Measurements from ENCODE around the gene PHF12. TPM values are rescaled to one million over a fixed set of nuclear protein-coding genes. Genes with fewer than 3 reads are reported as not detected.
"Not testable (repeated sequence)": the region's sequence is repeated elsewhere in the genome, so short reads cannot be mapped to it uniquely, and the experiment has no call there.

The PHF12 gene
- total RNA-seq, 6 experiments from 2014 or later: 26.4 to 33.6 (median 29.8) TPM

- Mint-ChIP-seq H3K9me3 (no peaks in the 10 kb centered on the region), H3K27me3 (ENCODE audit: insufficient read depth) (peaks cover 5% of the 10 kb centered on the region), H3K36me3 (ENCODE audit: low read depth) (no peaks in the 10 kb centered on the region), H3K4me1 (ENCODE audit: low read depth) (peaks cover 35% of the 10 kb centered on the region), H3K27ac (peak within 1 kb of the TSS; percentile 75), H3K4me3 (peak within 1 kb of the TSS; percentile 88)
- DNase-seq: peak; percentile 19
- TF ChIP-seq CTCF (IDR thresholded peaks at IDR 0.05): peak; percentile 66
Observed at GRCh38 chr17:28896884-28897768, 54.2 kb downstream of the PHF12 start, which contains the start of gene FLOT2. FLOT2 (minus strand) TSS chr17:28897733; CDS start chr17:28897574, 159 bp downstream.

GRCh38 chr17:28896491-28896883, 54.8 kb downstream of the PHF12 start:
- no peak for DNase-seq
- Mint-ChIP-seq H3K9me3 (no peaks in the 10 kb centered on the region), H3K36me3 (ENCODE audit: low read depth) (peaks cover 3% of the 10 kb centered on the region; the same call in 1 of the 2 replicates), H3K4me3 (peak overlapping the region; percentile 88), H3K27ac (peak overlapping the region; percentile 72), H3K27me3 (ENCODE audit: insufficient read depth) (peaks cover 3% of the 10 kb centered on the region), H3K4me1 (ENCODE audit: low read depth) (peaks cover 29% of the 10 kb centered on the region)
- TF ChIP-seq CTCF (IDR thresholded peaks at IDR 0.05): no peak

- Mint-ChIP-seq H3K27me3 (ENCODE audit: insufficient read depth) (peaks cover 3% of the 10 kb centered on the region), H3K36me3 (ENCODE audit: low read depth) (peaks cover 5% of the 10 kb centered on the region; the same call in 1 of the 2 replicates), H3K9me3 (no peaks in the 10 kb centered on the region), H3K4me3 (peak overlapping the region; percentile 88), H3K27ac (peak overlapping the region; percentile 72), H3K4me1 (ENCODE audit: low read depth) (peaks cover 29% of the 10 kb centered on the region)
- no peak for TF ChIP-seq CTCF (IDR thresholded peaks at IDR 0.05)
- no peak for DNase-seq
Observed at GRCh38 chr17:28895794-28896447, 55.4 kb downstream of the PHF12 start.

- DNase-seq; H3K36me3 Mint-ChIP-seq (ENCODE audit: low read depth); H3K4me3 Mint-ChIP-seq; H3K27ac Mint-ChIP-seq; H3K9me3 Mint-ChIP-seq; H3K27me3 Mint-ChIP-seq (ENCODE audit: insufficient read depth): not testable (repeated sequence)
- peaks cover 29% of the 10 kb centered on the region for H3K4me1 Mint-ChIP-seq (ENCODE audit: low read depth)
Observed at GRCh38 chr17:28893248-28894183, 57.8 kb downstream of the PHF12 start.

GRCh38 chr17:28892024-28892423, 59.3 kb downstream of the PHF12 start:
- H3K27me3 Mint-ChIP-seq (ENCODE audit: insufficient read depth): peaks cover 2% of the 10 kb centered on the region; the same call in 1 of the 2 replicates
- H3K4me1 Mint-ChIP-seq (ENCODE audit: low read depth): peaks cover 22% of the 10 kb centered on the region
- peaks cover 5% of the 10 kb centered on the region; the same call in 1 of the 2 replicates for H3K36me3 Mint-ChIP-seq (ENCODE audit: low read depth)
- H3K9me3 Mint-ChIP-seq: no peaks in the 10 kb centered on the region
- DNase-seq: no peak
- no peak overlapping the region for H3K4me3 Mint-ChIP-seq
- no peak overlapping the region for H3K27ac Mint-ChIP-seq
- TF ChIP-seq CTCF (IDR thresholded peaks at IDR 0.05): no peak
